AG04449 (cell line): ENCODE measurements around the gene SERPINH1.
A peak's percentile ranks its signal among the peaks of the same experiment; 100 is the strongest.

ENCODE experiments used
- CTCF ChIA-PET: fragments of 350-600 bp; formaldehyde crosslinking; extraction: SDS; loops from one replicate; lab custom pipeline; 2021; ENCODE audit warnings: antibody characterized with exemption; lab: Yijun Ruan, JAX
- POLR2A ChIA-PET: fragments of 400-600, 350-600 bp; formaldehyde crosslinking; extraction: SDS; loops from one replicate; lab custom pipeline; 2020; ENCODE audit warnings: antibody characterized with exemption, inconsistent platforms; lab: Yijun Ruan, JAX
- DNase-seq: peaks from one replicate; pipeline ENCODE4 v3.0.0-alpha.2; 2010; ENCODE audit warnings: low read depth, low spot score
- H3K4me3 ChIP-seq: 2 replicates; pipeline ENCODE4 v1.5.1; 2011; ENCODE audit warnings: low read depth, mild to moderate bottlenecking, control low read depth, low read length
- TF ChIP-seq, protein P1 (sequence below): IDR thresholded peaks from one replicate; pipeline ENCODE4 v1.5.1; 2011; ENCODE audit warnings: mild to moderate bottlenecking, moderate library complexity, low read length, control low read depth, inconsistent platforms; ENCODE audit not compliant: insufficient read depth; ENCODE audit errors: missing control alignments

SERPINH1 gene

DNA sequence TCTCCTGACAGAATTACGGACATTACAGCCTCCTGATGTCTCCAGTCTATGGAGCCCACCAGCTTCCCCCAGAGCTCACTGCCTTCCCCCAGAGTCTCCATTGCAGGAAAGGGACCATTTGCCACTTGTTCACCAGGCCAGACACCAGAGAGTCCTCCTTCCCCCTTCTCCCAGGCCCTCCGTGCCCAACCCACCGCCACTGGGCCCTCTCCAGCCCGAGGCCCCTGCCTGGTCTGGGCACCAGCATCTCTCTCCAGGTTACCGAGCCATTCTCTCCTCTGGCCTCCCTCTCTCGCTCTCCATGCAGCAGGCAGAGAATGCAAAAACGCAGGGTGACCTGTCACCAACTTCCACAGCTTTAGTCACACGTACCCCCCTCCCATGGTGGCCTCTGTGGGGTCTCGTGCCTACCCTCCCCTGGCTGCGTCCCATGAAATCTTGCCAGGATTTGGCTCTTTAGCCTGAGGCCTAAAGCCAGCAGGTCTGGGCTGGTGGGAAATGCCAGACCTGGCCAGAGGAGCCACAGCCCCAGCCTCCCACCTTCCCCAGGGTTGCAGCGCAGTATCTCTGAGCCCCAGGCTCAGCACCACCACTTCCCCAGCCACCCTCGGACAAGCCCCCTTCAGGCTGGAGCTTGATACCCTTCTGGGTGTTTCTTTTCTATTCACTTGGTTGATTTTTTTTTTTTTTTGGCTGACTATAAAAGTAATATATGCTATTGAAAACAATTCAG lies 6.8 kb upstream of the SERPINH1 start:
- ChIA-PET POLR2A (interaction anchor here (1.1 to 4.1 kb wide), 4 partner anchors 10 to 57 kb away, joined by 3 to 168 read pairs (median 43); partner anchors contain the start of gene SERPINH1), CTCF (interaction anchor here (1.2 to 3.0 kb wide), 3 partner anchors 8 to 166 kb away, joined by 3 to 18 read pairs (median 4); partner anchors contain the start of gene SERPINH1)
- TF ChIP-seq, protein P1, sequence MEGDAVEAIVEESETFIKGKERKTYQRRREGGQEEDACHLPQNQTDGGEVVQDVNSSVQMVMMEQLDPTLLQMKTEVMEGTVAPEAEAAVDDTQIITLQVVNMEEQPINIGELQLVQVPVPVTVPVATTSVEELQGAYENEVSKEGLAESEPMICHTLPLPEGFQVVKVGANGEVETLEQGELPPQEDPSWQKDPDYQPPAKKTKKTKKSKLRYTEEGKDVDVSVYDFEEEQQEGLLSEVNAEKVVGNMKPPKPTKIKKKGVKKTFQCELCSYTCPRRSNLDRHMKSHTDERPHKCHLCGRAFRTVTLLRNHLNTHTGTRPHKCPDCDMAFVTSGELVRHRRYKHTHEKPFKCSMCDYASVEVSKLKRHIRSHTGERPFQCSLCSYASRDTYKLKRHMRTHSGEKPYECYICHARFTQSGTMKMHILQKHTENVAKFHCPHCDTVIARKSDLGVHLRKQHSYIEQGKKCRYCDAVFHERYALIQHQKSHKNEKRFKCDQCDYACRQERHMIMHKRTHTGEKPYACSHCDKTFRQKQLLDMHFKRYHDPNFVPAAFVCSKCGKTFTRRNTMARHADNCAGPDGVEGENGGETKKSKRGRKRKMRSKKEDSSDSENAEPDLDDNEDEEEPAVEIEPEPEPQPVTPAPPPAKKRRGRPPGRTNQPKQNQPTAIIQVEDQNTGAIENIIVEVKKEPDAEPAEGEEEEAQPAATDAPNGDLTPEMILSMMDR, result no peak
- DNase-seq, result no peak
- H3K4me3 ChIP-seq, result no peak overlapping the region

DNA sequence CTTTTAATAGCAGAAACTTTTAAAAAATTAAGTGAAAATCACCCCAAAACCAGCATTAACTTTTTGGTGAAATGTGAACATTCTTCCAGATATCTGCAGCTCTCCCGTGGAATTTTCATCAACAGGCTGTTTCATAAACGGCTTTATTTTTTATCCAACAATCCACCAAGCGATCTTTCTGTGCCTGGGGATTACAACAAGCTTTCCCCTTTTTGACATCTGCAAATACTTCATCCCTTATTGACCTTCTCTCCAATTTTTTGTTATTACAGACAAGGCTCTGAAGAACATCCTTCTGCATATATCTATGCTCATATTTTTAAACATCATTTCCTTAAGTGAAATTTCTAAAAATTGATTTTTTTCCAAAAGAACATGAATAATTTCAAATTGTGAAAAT lies 5.8 kb upstream of the SERPINH1 start:
- ChIA-PET POLR2A (no interaction called here), CTCF (interaction anchor here (1.2 kb wide), 2 partner anchors 9 to 167 kb away, joined by 3 to 4 read pairs; no protein-coding TSS in a partner anchor)
- TF ChIP-seq, protein P1, result no peak
- no peak overlapping the region for H3K4me3 ChIP-seq
- no peak for DNase-seq

DNA sequence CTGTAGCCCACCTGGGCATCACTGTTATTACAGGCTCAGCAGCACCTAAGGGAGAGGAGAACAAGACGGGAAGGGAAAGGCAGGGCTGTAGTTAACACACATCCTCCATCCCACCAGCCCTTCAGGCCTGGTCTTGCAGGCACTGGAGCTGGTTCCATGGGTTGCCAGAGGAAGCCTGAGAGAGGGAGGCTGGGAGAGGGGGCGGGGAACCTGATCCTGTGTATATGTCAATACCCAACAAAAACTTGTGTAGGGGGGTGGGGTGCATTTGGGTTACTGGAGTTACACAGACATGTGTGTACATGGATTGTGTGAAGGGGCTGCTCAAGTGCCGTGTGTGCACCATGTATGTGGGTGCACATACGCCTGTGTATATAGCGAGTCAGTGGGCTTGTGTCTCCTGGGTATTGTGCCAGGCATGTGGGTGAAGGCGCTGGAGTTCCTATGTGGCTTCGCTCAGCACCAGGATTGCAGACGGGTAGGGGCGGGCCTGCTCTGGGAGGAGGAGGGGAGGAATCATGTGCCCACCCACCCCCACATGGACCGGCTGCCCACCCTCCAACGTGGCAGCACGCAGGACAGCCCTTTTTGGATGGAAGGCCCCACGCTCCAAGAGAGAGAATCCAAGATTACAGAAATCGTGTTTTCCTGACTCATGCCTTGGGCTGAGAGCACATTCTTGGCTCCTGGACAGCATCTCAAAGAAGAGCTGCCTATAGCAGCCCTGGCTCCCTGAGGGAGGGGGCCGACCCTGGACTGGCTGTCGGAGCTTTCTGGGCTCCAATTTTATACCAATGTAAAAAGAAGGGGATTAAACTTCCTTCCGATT lies 4.2 kb upstream of the SERPINH1 start:
- DNase-seq, result peak; percentile 69
- H3K4me3 ChIP-seq, result no peak overlapping the region; the same call in 1 of the 2 replicates
- ChIA-PET CTCF (interaction anchor here (1.1 to 4.3 kb wide), 7 partner anchors 9 to 150 kb away, joined by 3 to 21 read pairs (median 4); no protein-coding TSS in a partner anchor), POLR2A (interaction anchor here (1.0 to 2.5 kb wide), 4 partner anchors 9 to 18 kb away, joined by 4 to 22 read pairs (median 10); no protein-coding TSS in a partner anchor)
- TF ChIP-seq, protein P1, result no peak

DNA sequence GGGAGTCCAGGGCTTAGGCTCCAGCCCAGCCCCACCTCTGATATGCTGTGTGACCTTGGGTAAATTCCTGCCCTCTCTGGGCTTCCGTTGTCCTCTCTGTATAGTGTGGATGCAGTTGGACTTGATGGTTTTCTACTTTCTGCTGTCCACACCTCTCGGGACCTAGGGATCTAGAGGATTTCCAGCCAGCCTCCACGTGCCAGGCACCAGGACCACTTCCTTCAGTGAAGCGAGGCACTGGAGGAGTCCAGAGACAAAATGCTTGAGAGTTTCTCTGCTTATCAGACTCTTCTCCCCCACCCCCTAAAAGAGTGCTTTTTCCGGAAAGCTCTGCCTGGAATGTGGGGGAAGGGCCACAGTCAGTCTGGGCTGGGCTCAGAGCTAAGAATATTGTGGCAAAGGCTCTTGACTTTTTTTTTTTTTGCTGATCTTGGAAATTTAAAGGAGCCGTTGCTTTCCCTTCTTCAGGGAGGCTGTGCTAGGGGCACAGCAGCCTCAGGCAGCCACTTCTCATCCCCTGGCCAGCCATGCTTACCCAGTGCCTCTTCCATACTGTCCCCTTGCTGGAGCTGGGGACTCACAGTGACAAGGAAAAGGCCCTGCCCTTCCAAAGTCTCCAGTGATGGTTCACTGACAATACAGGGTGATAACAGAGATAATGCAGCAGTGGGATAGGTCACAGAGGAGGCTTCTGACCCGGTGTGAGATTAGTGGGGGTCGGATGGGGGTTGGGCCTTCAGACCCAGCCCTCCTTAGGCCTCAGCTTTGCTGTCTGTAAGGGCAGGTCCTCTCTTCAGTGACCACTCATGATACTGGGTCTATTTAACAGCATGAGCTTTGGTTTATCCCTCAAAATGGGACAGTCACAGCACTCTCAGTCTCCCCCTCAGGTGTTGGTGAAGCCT lies 2.9 kb upstream of the SERPINH1 start:
- H3K4me3 ChIP-seq, result peak overlapping the region; percentile 43
- no peak for DNase-seq
- TF ChIP-seq, protein P1, result no peak
- ChIA-PET CTCF (interaction anchor here (1.2 to 4.3 kb wide), 7 partner anchors 10 to 151 kb away, joined by 3 to 21 read pairs (median 7); no protein-coding TSS in a partner anchor), POLR2A (interaction anchor here (0.7 to 2.5 kb wide), 5 partner anchors 9 to 17 kb away, joined by 3 to 22 read pairs (median 4); no protein-coding TSS in a partner anchor)

- TF ChIP-seq, protein P1, result no peak
- H3K4me3 ChIP-seq, result no peak overlapping the region
- no peak for DNase-seq
- ChIA-PET POLR2A (interaction anchor here (2.5 to 3.0 kb wide), 2 partner anchors 10 to 15 kb away, joined by 11 to 29 read pairs; no protein-coding TSS in a partner anchor), CTCF (interaction anchor here (0.6 to 4.3 kb wide), 5 partner anchors 12 to 37 kb away, joined by 3 to 21 read pairs (median 9); no protein-coding TSS in a partner anchor)
Observed at GRCh38 chr11:75560644-75561043, 1.4 kb upstream of the SERPINH1 start.
